Large intestine (tissue), 3 donors: ENCODE results near the gene PRSS48. TPM values are rescaled to one million over a fixed set of nuclear protein-coding genes. Genes with fewer than 3 reads are reported as not detected.

Source experiments
- DNase-seq, 2 donors: peaks; one replicate each; pipeline versions ENCODE4 v3.0.0 to v3.0.0-alpha.2; 2013
- H3K27ac ChIP-seq: one replicate; pipeline ENCODE4 v1.5.1; 2013; ENCODE audit warnings: low read length
- H3K27me3 ChIP-seq: 2 replicates; pipeline ENCODE4 v1.6.1; 2013; ENCODE audit warnings: low read length; ENCODE audit not compliant: control insufficient read depth, insufficient read depth
- H3K36me3 ChIP-seq: 2 replicates; pipeline ENCODE4 v1.6.1; 2013; ENCODE audit warnings: low read length; ENCODE audit not compliant: control insufficient read depth, insufficient read depth
- H3K4me1 ChIP-seq: one replicate; pipeline ENCODE4 v1.6.1; 2013; ENCODE audit warnings: low read length; ENCODE audit not compliant: control insufficient read depth, insufficient read depth
- H3K4me3 ChIP-seq: one replicate; pipeline ENCODE4 v1.5.1; 2013; ENCODE audit warnings: low read length
- H3K9me3 ChIP-seq: one replicate; pipeline ENCODE4 v1.6.1; 2013; ENCODE audit warnings: mild to moderate bottlenecking, low read depth, low read length, moderate library complexity; ENCODE audit not compliant: control insufficient read depth
- WGBS: methylation state at CpG from one replicate; pipeline ENCODE4 v1.1.5; 2013; ENCODE audit warnings: low lambda C conversion rate; ENCODE audit not compliant: insufficient coverage; 5-methylcytosine and 5-hydroxymethylcytosine counted together
- polyA plus RNA-seq: library from polyadenylated mRNA; unstranded; fragments of 120-200 nt; gene quantifications from one replicate; pipeline ENCODE4 v1.2.1, GENCODE V29; 2013

Gene PRSS48
- polyA plus RNA-seq, 1 donor: not detected

DNA sequence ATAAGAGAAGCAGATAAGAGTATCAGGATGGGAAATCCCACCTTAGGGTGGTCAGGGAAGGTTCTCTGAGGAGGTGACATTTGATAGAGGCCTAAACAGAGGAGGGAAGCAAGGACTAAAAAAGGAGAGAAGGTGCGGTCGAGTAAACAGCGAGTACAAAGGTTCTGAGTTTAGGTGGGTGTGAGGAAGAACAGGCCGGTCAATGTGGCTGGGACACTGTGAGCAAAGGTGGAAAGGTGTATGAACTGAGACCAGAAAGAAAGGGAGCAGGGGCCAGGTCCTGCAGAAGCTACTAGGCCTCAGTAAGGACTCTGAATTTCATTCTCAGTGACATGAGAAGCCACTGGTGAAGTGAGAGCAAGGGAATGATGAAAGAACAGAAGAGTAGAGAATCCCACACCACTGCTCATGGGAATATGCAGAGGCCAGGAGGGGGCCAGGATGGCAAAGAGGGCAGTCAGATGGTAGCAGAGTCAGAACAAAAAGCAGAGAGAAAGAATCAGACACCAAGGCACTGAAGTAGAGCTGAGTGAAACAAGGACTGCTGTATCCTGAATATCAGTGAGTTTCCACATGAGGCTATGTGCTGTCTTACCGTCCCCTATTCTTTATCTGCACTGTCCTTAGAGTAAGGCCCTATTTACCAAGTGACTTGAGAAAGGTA is 18.0 kb downstream of the PRSS48 start:
- Histone ChIP-seq H3K4me3 (no peak overlapping the region), H3K36me3 (no peaks in the 10 kb centered on the region), H3K27me3 (no peaks in the 10 kb centered on the region), H3K27ac (no peak overlapping the region), H3K4me1 (peaks cover 11% of the 10 kb centered on the region), H3K9me3 (no peaks in the 10 kb centered on the region)
- DNase-seq: no peak
- 56% methylated on average over 5 of the region's 5 CpGs for whole genome bisulfite sequencing

DNA sequence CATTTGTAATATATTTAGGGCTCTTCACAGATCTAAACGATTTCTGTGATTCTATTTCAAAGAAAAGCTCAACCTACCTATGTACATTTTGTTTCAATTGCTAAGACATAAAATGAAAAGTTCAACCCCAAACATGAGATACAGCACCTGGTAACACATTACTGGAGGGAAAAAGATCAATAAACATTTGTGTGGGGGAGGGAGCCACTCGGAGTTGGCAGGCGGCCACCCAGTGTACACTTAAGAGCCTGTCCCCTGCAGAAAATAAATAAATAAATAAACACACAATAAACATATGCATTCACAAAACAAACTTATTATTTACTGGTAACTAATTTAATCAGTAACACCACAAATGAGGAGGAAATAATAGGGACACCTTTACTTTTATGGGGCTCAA is 19.3 kb downstream of the PRSS48 start:
- Histone ChIP-seq H3K9me3 (no peaks in the 10 kb centered on the region), H3K4me3 (no peak overlapping the region), H3K27me3 (no peaks in the 10 kb centered on the region), H3K4me1 (peaks cover 11% of the 10 kb centered on the region), H3K36me3 (no peaks in the 10 kb centered on the region), H3K27ac (no peak overlapping the region)
- WGBS: 13% methylated on average over 1 of the region's 3 CpGs
- DNase-seq: no peak

DNA sequence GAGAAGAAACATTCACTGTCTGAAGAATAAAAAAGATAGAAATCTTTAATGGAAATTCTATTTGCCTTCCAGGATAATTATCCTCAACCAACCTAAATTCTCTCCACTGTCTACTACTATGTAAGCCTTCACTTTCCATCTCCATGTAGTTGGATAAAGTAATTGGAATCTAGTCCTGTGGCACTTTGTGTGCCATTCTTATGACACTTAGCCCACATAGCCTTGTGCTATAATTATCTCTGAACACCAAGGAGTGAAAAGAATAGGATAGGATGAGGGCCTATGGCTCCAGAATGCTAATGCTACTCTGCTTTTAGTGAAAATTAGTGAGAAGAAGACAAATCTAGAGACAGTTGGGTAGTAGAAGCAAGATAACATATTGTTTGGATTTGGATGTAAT is 20.2 kb downstream of the PRSS48 start:
- Histone ChIP-seq H3K36me3 (no peaks in the 10 kb centered on the region), H3K27ac (no peak overlapping the region), H3K27me3 (no peaks in the 10 kb centered on the region), H3K9me3 (no peaks in the 10 kb centered on the region), H3K4me3 (no peak overlapping the region), H3K4me1 (peaks cover 11% of the 10 kb centered on the region)
- no peak for DNase-seq

DNA sequence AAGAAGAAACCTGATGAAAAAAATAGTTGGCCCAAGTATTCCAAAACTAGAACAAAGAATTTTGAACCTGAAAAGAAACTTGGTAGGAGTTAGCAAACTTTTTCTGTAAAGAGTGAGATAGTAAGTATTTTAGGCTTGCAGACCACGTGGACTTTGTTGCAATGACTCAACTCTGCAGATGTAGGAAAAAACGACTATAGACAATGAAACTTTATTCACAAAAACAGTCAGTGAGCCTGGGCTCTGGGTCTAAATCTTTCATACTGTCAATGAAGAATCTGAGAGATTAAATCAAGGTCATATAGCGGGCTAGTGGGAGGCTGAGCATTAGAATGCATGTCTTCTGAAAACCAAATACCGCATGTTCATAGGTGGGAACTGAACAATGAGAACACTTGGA is 25.5 kb downstream of the PRSS48 start:
- peaks cover 3% of the 10 kb centered on the region for H3K36me3 ChIP-seq
- no peaks in the 10 kb centered on the region for H3K4me1 ChIP-seq
- no peak overlapping the region for H3K27ac ChIP-seq
- no peaks in the 10 kb centered on the region for H3K9me3 ChIP-seq
- 40% methylated on average over 1 of the region's 4 CpGs for WGBS
- DNase-seq: no peak
- no peak overlapping the region for H3K4me3 ChIP-seq
- H3K27me3 ChIP-seq: no peaks in the 10 kb centered on the region

DNA sequence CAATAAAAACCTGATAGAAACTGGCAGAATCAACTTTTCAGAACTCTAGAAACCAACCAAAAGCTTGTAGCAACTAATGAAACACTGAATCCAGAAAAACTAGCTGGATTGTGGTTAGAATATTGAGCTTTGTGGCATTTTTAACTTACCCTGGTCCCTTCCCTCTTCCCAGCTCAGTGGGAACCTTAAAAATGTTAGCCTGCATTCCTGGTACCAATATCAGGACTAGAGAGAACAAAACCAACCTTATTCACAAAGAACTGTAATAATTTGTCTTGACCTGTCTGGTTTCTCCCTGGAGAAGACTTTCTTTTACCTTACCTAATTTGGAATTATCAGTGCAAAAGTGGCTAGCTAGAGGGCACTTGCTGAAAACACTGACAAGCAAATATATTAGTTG is 27.3 kb downstream of the PRSS48 start:
- no peaks in the 10 kb centered on the region for H3K4me1 ChIP-seq
- no peak for DNase-seq

DNA sequence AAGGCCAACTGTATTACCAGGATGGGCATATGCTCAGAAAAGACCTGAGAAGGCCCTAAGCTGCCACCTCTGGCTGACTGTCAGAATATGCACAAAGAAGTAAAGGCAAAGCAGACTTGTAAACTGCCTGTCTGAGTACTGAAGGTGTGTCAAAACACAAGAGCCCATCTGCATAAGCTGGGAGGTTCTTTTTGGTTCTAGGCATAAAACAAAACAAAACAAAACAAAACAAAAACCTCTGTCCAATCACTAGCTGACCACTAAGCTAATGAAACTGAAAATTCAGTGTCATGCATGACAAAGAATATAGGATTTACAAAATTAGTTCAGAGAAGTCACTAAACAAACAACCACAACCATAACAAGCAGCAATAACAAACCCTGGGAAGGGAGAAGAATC is 27.8 kb downstream of the PRSS48 start:
- Histone ChIP-seq H3K27me3 (no peaks in the 10 kb centered on the region), H3K27ac (no peak overlapping the region)

More for the DNA sequence above, 27.3 kb downstream of the PRSS48 start:
- Histone ChIP-seq H3K27ac (no peak overlapping the region), H3K36me3 (peaks cover 7% of the 10 kb centered on the region), H3K4me3 (no peak overlapping the region), H3K27me3 (no peaks in the 10 kb centered on the region), H3K9me3 (no peaks in the 10 kb centered on the region)

DNA sequence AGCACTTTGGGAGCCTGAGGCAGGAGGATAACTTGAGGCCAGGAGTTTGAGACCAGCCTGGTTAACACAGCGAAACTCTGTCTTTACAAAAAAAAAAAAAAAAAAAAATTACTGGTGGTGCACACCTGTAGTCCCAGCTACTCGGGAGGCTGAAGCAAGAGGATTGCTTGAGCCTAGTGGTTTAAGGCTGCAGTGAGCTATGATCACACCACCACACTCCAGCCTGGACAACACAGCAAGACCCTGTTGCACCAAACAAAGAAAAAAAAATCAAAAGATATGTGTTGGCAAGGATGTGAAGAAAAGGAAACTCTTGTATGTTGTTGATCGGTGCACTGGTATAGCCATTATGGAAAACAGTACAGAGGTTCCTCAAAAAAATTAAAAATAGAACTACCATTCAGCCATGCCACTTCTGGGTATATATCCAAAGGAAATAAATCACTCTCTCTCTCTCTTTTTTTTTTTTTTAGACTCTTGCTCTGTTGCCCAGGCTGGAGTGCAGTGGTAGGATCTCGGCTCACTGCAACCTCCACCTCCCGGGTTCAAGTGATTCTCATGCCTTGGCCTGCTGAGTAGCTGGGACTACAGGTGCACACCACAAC is 33.3 kb downstream of the PRSS48 start:
- H3K27me3 ChIP-seq: no peaks in the 10 kb centered on the region
- H3K36me3 ChIP-seq: peaks cover 10% of the 10 kb centered on the region
- peaks cover 21% of the 10 kb centered on the region for H3K4me1 ChIP-seq
- WGBS: 100% methylated on average over 1 of the region's 5 CpGs
- no peak overlapping the region for H3K27ac ChIP-seq
- no peak for DNase-seq
- no peak overlapping the region for H3K4me3 ChIP-seq
- H3K9me3 ChIP-seq: no peaks in the 10 kb centered on the region

More for the DNA sequence above, 27.8 kb downstream of the PRSS48 start:
- Histone ChIP-seq H3K4me3 (no peak overlapping the region), H3K4me1 (no peaks in the 10 kb centered on the region), H3K36me3 (peaks cover 7% of the 10 kb centered on the region), H3K9me3 (no peaks in the 10 kb centered on the region)
- no peak for DNase-seq

DNA sequence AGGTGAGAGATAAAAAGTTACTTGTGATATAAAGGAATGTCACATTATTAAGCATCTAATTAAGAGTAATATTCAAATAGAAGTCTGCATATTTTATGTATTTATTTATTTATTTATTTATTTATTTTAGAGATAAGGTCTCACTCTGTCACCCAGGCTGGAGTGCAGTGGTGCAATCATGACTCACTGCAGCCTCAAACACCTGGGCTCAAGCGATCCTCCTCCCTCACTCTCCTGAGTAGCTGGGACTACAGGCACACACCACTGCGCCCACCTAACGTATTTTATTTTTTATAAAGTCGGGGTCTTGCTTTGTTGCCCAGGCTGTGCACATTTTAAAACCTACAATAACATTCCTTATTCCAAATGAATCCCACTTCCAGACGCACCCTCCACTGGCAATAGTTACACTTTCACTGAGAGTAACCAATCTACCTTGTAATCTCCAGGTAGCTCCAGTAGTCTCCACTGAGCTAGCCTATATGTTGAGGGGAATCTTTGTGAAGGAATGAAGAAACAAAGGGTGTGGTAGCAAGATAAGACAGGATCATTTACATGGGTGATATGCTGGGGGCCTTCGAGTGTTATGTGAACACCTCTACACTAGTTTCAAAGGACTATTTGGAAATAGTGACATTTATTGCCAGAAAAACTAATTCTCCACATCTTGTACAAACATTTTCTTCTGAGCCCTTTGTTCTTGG is 36.5 kb downstream of the PRSS48 start:
- H3K27me3 ChIP-seq: no peaks in the 10 kb centered on the region
- no peak overlapping the region for H3K4me3 ChIP-seq
- peak; percentile 48 to 80 for DNase-seq
- WGBS: 0% methylated on average over 1 of the region's 6 CpGs
- H3K27ac ChIP-seq: peak overlapping the region; percentile 74
- H3K9me3 ChIP-seq: no peaks in the 10 kb centered on the region
- peaks cover 4% of the 10 kb centered on the region for H3K36me3 ChIP-seq
- H3K4me1 ChIP-seq: peaks cover 43% of the 10 kb centered on the region

DNA sequence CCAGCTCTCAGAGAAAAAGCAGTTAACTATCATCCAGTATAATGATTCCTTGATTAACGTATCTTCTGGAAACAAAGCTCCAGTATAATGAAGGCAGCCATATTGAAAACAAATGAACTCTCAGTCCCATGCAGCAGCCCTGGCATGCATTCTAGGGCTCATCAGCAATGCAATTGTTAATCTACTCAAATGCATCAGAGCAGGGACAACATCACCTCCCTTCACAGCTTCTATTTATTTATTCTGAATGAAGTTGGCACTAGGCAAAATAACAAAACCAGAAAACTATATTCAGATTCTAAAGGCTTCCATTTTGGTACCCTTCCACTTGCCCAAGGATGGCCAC is 37.0 kb downstream of the PRSS48 start:
- Histone ChIP-seq H3K36me3 (peaks cover 4% of the 10 kb centered on the region), H3K9me3 (no peaks in the 10 kb centered on the region), H3K4me1 (peaks cover 43% of the 10 kb centered on the region), H3K4me3 (no peak overlapping the region), H3K27me3 (no peaks in the 10 kb centered on the region), H3K27ac (peak overlapping the region; percentile 74)
- no peak for DNase-seq
- WGBS: no CpG with 5 or more reads among the region's 1 CpG

DNA sequence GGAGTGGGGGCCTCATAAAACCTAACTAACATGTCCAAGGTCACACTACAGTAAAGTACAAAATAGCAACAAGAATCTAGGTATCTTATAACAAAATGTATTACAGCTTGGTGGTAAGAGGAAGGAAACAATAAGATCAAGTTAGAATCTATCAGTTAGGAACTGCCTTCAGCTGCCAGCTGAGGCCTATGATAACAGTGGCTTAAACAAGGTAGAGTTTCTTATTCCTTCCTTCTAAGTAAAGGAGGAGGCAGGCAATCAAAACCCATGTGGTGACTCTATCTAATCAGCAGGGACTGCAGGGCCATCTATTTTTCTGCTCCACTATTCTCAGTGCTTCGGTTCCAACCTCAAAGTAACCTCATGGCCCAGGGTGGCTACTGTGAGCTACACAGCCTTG is 37.5 kb downstream of the PRSS48 start:
- peak in 1 of 2 donors; percentile 40 for DNase-seq
- Histone ChIP-seq H3K27ac (peak overlapping the region; percentile 74), H3K4me1 (peaks cover 43% of the 10 kb centered on the region), H3K9me3 (no peaks in the 10 kb centered on the region), H3K27me3 (no peaks in the 10 kb centered on the region), H3K4me3 (no peak overlapping the region), H3K36me3 (peaks cover 4% of the 10 kb centered on the region)
- WGBS: no CpG with 5 or more reads among the region's 1 CpG
